ENCODE data around the gene TUBB.

Gene TUBB

GRCh38 chr6:30687659-30688431 lies 32.3 kb upstream of the TUBB start:
- DNase-seq (ENCODE audit: low spot score) = no peak

GRCh38 chr6:30688569-30688968 lies 31.6 kb upstream of the TUBB start:
- no peak for DNase-seq (ENCODE audit: low spot score)

GRCh38 chr6:30689022-30689865 lies 30.9 kb upstream of the TUBB start:
- no peak for DNase-seq (ENCODE audit: low spot score)

GRCh38 chr6:30689985-30690384 lies 30.2 kb upstream of the TUBB start:
- no peak for DNase-seq (ENCODE audit: low spot score)

GRCh38 chr6:30690403-30691207 lies 29.5 kb upstream of the TUBB start, which contains the start of gene NRM:
NRM (minus strand) TSS chr6:30690984; CDS start chr6:30690974, 10 bp downstream.
- DNase-seq (ENCODE audit: low spot score) = peak; percentile 90

- no peak for DNase-seq (ENCODE audit: low spot score)
These were observed 28.8 kb upstream of the TUBB start for GRCh38 chr6:30691208-30691847.

- DNase-seq (ENCODE audit: low spot score) = no peak
These were observed 23.7 kb upstream of the TUBB start for GRCh38 chr6:30696432-30696831.

- DNase-seq (ENCODE audit: low spot score) = no peak
These were observed 19.8 kb upstream of the TUBB start for GRCh38 chr6:30700340-30700739.

- DNase-seq (ENCODE audit: low spot score) = no peak
These were observed 17.1 kb upstream of the TUBB start for GRCh38 chr6:30703011-30703410.

GRCh38 chr6:30703821-30704220 lies 16.3 kb upstream of the TUBB start:
- no peak for DNase-seq (ENCODE audit: low spot score)

GRCh38 chr6:30705620-30706019 lies 14.5 kb upstream of the TUBB start:
- no peak for DNase-seq (ENCODE audit: low spot score)

- DNase-seq (ENCODE audit: low spot score) = no peak
These were observed 12.8 kb upstream of the TUBB start for GRCh38 chr6:30707281-30707850.

GRCh38 chr6:30709101-30709868 lies 10.9 kb upstream of the TUBB start:
- no peak for DNase-seq (ENCODE audit: low spot score)

GRCh38 chr6:30711758-30712380 lies 8.3 kb upstream of the TUBB start:
- no peak for DNase-seq (ENCODE audit: low spot score)

GRCh38 chr6:30712441-30712945 lies 7.7 kb upstream of the TUBB start:
- DNase-seq (ENCODE audit: low spot score) = no peak

GRCh38 chr6:30714263-30714662 lies 5.9 kb upstream of the TUBB start:
- DNase-seq (ENCODE audit: low spot score) = no peak

GRCh38 chr6:30716879-30717128 lies 3.3 kb upstream of the TUBB start:
- DNase-seq (ENCODE audit: low spot score) = no peak

- DNase-seq (ENCODE audit: low spot score) = peak; percentile 98
These were observed 2.9 kb upstream of the TUBB start, which contains the start of gene MDC1 for GRCh38 chr6:30717129-30717844. MDC1 (minus strand) TSS chr6:30717281; CDS start chr6:30715175, 2,106 bp downstream.

Measured in ecto neural progenitor cell (in vitro differentiated cells).